ENCODE data around the gene UBE4A. TPM values are rescaled to one million over a fixed set of nuclear protein-coding genes. Genes with fewer than 3 reads are reported as not detected.

UBE4A gene
- total RNA-seq, 1 experiment from 2014 or later: 57.9 TPM

GRCh38 chr11:118374729-118375128 lies 15.3 kb downstream of the UBE4A start:
- intact Hi-C loops (cut with micrococcal nuclease; ENCODE audit: unreplicated experiment) (no loop called here), in situ Hi-C loops (cut with HindIII; ENCODE audit: low pct_unique_long_range_greater_than_20kb, low sequenced_read_pairs) (no loop called here)
- Histone ChIP-seq H3K36me3 (ENCODE audit: control insufficient read depth, insufficient read depth, low read length) (peaks cover 23% of the 10 kb centered on the region), H3K27ac (ENCODE audit: low read length) (no peak overlapping the region), H3K27me3 (ENCODE audit: control insufficient read depth, insufficient read depth, low read length) (no peaks in the 10 kb centered on the region), H3K4me1 (ENCODE audit: control insufficient read depth, insufficient read depth, low read length) (no peaks in the 10 kb centered on the region), H3K4me3 (ENCODE audit: low read depth in 2 of 2, low read length in 2 of 2) (no peak overlapping the region), H3K9me3 (ENCODE audit: control insufficient read depth, insufficient read depth, low read depth, low read length) (no peaks in the 10 kb centered on the region)
- ChIA-PET CTCF (interaction anchor here (0.7 kb wide), 1 partner anchor 226 kb away, joined by 3 read pairs; no protein-coding TSS in a partner anchor), POLR2A (no interaction called here)
- DNase-seq (ENCODE audit: low read depth, low spot score): no peak
- no TSS peak for BruUV-seq (replicated peaks)
- TF ChIP-seq REST (IDR thresholded peaks at IDR 0.05; ENCODE audit: insufficient read depth in 1 of 2, low read depth in 2 of 2, low read length in 1 of 2) (no peak), CTCF (IDR thresholded peaks at IDR 0.05) (no peak), SIN3A (IDR thresholded peaks at IDR 0.05; ENCODE audit: borderline replicate concordance, insufficient read depth, low read depth, low read length) (no peak), POLR2AphosphoS5 (IDR thresholded peaks at IDR 0.05; ENCODE audit: low read depth, low read length) (no peak), TCF7L2 (IDR thresholded peaks at IDR 0.05; ENCODE audit: low read depth, low read length) (no peak)
- no peak for ATAC-seq

- in situ Hi-C loops (cut with HindIII; ENCODE audit: low pct_unique_long_range_greater_than_20kb, low sequenced_read_pairs) (no loop called here), intact Hi-C loops (cut with micrococcal nuclease; ENCODE audit: unreplicated experiment) (no loop called here)
- no peaks in the 10 kb centered on the region for H3K4me1 ChIP-seq (ENCODE audit: control insufficient read depth, insufficient read depth, low read length)
- no peaks in the 10 kb centered on the region for H3K9me3 ChIP-seq (ENCODE audit: control insufficient read depth, insufficient read depth, low read depth, low read length)
- DNase-seq (ENCODE audit: low read depth, low spot score) (no peak), ATAC-seq (no peak)
- CTCF ChIA-PET: no interaction called here
- POLR2A ChIA-PET: interaction anchor here (1.2 kb wide), 1 partner anchor 15 kb away, joined by 3 read pairs; no protein-coding TSS in a partner anchor
- H3K36me3 ChIP-seq (ENCODE audit: control insufficient read depth, insufficient read depth, low read length): peaks cover 23% of the 10 kb centered on the region
- no TSS peak for BruUV-seq (replicated peaks)
- TF ChIP-seq REST (IDR thresholded peaks at IDR 0.05; ENCODE audit: insufficient read depth in 1 of 2, low read depth in 2 of 2, low read length in 1 of 2): no peak
- no peak overlapping the region for H3K27ac ChIP-seq (ENCODE audit: low read length)
- H3K27me3 ChIP-seq (ENCODE audit: control insufficient read depth, insufficient read depth, low read length): no peaks in the 10 kb centered on the region
- no peak overlapping the region for H3K4me3 ChIP-seq (ENCODE audit: low read depth in 2 of 2, low read length in 2 of 2)
Observed at GRCh38 chr11:118375978-118376377, 16.6 kb downstream of the UBE4A start.

All from Panc1 (cell line).